ENCODE results near the gene RPL11.
"Not testable (repeated sequence)": the region's sequence is repeated elsewhere in the genome, so short reads cannot be mapped to it uniquely, and the experiment has no call there.

The RPL11 gene

DNA sequence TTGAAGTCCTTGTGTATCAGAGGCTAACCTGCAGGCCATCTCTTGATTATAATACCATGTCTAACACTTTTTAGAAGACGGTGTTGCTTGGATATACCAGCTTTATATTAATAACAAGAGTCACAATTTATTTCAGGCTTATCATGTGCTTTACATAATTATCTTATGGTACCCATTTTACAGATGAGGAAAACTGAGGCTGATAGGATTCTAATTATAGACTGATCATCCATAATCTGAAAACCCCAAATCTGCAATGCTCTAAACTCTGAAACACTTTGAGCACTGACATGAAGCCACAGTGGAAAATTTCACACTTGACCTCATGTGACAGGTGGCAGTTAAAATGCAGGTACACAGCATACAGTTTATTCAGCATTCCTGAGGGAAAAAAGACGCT is 7.2 kb upstream of the RPL11 start:
- no peak for DNase-seq (ENCODE audit: low read depth in 2 of 3, low spot score in 2 of 3)

DNA sequence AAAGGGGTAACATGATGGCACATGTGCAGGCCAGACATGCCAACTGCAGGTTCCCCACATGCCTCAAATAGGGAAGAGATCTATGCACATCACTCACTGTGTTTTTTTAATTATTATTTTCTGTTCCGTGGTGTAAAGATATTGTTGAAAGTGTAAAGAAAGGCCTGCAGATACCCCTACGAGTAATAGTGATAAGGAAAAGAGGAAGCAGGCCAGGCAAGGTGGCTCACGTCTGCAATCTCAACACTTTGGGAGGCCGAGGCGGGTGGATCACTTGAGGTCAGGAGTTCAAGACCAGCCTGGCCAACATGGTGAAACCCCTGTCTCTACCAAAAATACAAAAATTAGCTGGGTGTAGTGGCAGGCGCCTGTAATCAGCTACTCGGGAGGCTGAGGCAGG is 6.4 kb upstream of the RPL11 start:
- not testable (repeated sequence) for DNase-seq (ENCODE audit: low read depth in 2 of 3, low spot score in 2 of 3)

- not testable (repeated sequence) for DNase-seq (ENCODE audit: low read depth in 2 of 3, low spot score in 2 of 3)
Observed at GRCh38 chr1:23687680-23688079, 3.9 kb upstream of the RPL11 start.

- not testable (repeated sequence) for DNase-seq (ENCODE audit: low read depth in 2 of 3, low spot score in 2 of 3)
Observed at GRCh38 chr1:23688281-23688680, 3.3 kb upstream of the RPL11 start.

- no peak for DNase-seq (ENCODE audit: low read depth in 2 of 3, low spot score in 2 of 3)
Observed at GRCh38 chr1:23692308-23692871, 784 bp downstream of the RPL11 start.

- DNase-seq (ENCODE audit: low read depth in 2 of 3, low spot score in 2 of 3), result no peak
Observed at GRCh38 chr1:23693599-23693998, 2.0 kb downstream of the RPL11 start.

- DNase-seq (ENCODE audit: low read depth in 2 of 3, low spot score in 2 of 3), result no peak
Observed at GRCh38 chr1:23694371-23694770, 2.8 kb downstream of the RPL11 start.

DNA sequence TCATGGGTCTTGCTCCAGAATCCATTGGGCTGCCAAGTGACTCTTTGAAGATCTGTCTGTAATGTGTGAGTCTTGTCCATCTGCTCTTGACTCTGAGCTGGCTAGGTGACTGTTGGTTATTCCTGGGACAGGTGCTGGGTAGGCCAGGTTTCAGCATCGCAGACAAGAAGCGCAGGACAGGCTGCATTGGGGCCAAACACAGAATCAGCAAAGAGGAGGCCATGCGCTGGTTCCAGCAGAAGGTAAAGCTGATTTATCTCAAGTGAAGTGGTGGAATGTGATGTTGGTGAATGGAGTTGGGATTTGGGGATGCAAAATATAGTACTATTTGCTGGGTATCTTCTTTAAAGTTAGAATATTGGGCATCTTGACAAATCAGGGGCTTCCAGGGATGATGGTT is 4.1 kb downstream of the RPL11 start:
- no peak for DNase-seq (ENCODE audit: low read depth in 2 of 3, low spot score in 2 of 3)

- DNase-seq (ENCODE audit: low read depth in 2 of 3, low spot score in 2 of 3), result no peak
Observed at GRCh38 chr1:23696335-23696989, 4.9 kb downstream of the RPL11 start.

GRCh38 chr1:23698466-23698865 is 6.9 kb downstream of the RPL11 start:
- no peak for DNase-seq (ENCODE audit: low read depth in 2 of 3, low spot score in 2 of 3)

GRCh38 chr1:23699280-23700179 is 7.9 kb downstream of the RPL11 start:
- no peak for DNase-seq (ENCODE audit: low read depth in 2 of 3, low spot score in 2 of 3)

DNA sequence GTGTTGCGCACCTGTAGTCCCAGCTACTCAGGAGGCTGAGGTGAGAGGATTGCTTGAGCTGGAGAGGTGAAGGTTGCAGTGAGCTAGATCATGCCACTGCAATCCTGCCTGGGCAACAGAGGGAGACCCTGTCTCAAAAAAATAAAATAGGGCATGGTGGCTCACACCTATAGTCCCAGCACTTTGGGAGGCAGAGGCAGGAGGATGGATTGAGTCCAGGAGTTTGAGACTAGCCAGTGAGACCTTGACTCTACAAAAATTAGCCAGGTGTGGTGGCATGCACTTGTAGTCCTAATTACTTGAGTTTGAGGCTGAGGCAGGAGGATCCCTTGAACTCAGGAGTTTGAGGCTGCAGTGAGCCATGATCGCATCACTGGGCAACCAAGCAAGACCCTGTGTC is 9.7 kb downstream of the RPL11 start:
- DNase-seq (ENCODE audit: low read depth in 2 of 3, low spot score in 2 of 3), result no peak

- no peak for DNase-seq (ENCODE audit: low read depth in 2 of 3, low spot score in 2 of 3)
Observed at GRCh38 chr1:23701996-23702395, 10.4 kb downstream of the RPL11 start.

GRCh38 chr1:23704834-23705495 is 13.4 kb downstream of the RPL11 start:
- no peak for DNase-seq (ENCODE audit: low read depth in 2 of 3, low spot score in 2 of 3)

DNA sequence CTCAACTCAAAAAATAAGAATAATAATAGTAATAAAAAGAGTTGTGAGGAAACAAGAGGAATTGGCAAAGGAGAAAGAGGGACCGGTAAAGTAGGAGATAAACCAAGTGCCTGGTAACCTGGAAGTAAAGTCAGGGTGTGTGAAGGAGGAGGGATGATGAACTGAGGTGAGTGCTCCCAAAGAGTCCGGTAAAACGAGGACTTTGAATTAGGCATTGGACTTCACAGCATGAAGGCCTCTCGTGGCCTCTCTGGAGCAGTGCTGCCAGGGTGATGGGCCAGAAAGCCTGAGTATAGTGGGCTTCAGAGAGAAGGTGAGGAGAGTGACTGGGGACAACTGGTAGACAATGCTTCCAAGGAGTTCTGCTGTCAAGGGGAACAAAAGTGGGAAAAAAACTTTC is 17.6 kb downstream of the RPL11 start:
- DNase-seq (ENCODE audit: low read depth in 2 of 3, low spot score in 2 of 3), result no peak

- no peak for DNase-seq (ENCODE audit: low read depth in 2 of 3, low spot score in 2 of 3)
Observed at GRCh38 chr1:23718482-23718881, 26.9 kb downstream of the RPL11 start.

- no peak for DNase-seq (ENCODE audit: low read depth in 2 of 3, low spot score in 2 of 3)
Observed at GRCh38 chr1:23719162-23719820, 27.7 kb downstream of the RPL11 start.

GRCh38 chr1:23720256-23720995 is 28.8 kb downstream of the RPL11 start:
- no peak for DNase-seq (ENCODE audit: low read depth in 2 of 3, low spot score in 2 of 3)

DNA sequence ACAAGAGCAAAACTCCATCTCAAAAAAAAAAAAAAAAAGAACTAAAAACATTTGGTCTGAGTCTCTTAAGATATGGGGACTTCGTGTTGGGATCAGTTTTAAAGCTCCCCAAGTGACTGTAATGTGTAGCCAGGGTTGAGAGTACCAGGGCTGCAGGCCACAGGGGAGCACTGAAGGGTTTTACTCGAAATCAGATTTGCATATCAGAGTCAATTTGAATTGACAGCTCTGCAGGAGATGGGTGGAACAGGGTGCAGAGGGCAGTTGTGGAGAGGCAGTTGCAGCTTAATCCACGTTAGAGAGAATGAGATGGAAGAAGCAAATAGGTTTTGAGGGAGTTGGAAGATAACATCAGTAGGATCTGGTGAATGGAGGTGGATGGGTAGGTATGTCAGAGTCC is 31.0 kb downstream of the RPL11 start:
- DNase-seq (ENCODE audit: low read depth in 2 of 3, low spot score in 2 of 3), result no peak

- DNase-seq (ENCODE audit: low read depth in 2 of 3, low spot score in 2 of 3), result no peak
Observed at GRCh38 chr1:23726686-23727085, 35.1 kb downstream of the RPL11 start.

Data from activated CD8-positive, alpha-beta memory T cell treated with anti-CD3 and anti-CD28 coated beads for 48 hours (primary cell).